ENCODE results near the gene CD247. TPM values are rescaled to one million over a fixed set of nuclear protein-coding genes. Genes with fewer than 3 reads are reported as not detected.

CD247 gene
- total and polyA plus RNA-seq, 2 of the 13 experiments (the other 11 are each of a cell fraction or from before 2014, with no cell fraction given): 0.20 TPM; not detected in 1

DNA sequence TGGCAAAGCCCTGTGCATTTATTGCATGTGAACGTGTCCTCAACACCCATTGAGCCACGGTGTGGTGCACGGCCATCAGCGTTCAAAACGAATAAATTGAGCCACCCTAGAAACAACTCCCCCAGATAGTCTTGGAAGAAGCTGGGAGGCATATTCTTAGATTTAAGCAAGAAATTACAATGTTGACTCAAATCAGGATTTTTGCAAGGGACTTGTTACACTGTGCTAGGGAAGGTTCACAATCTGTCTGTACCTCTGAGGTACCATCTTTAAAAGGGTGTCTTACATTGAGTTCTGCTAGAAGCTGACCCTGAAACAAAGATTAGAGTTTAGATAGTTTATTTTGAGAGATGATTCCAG, 16.2 kb downstream of the CD247 start:
- no TSS peak for BruUV-seq (replicated peaks)
- in situ Hi-C loops (cut with HindIII; ENCODE audit: extremely low pct_ligation_motif_present, low pct_unique_long_range_greater_than_20kb) (no loop called here), intact Hi-C loops (cut with micrococcal nuclease; ENCODE audit: unreplicated experiment) (no loop called here)
- H3K27me3 ChIP-seq (ENCODE audit: control insufficient read depth in 1 of 2, insufficient read depth in 2 of 2, low read length in 2 of 2): peaks cover 6 to 43% of the 10 kb centered on the region in 2 experiments; a peak in 3 of 5 replicates
- H3K79me2 ChIP-seq (ENCODE audit: insufficient read depth, low read length): no peaks in the 10 kb centered on the region
- H3K4me1 ChIP-seq (ENCODE audit: insufficient read depth, low read length): no peaks in the 10 kb centered on the region
- no peak overlapping the region for H3K9ac ChIP-seq (ENCODE audit: insufficient read depth, low read depth, low read length)
- no peak overlapping the region for H2AFZ ChIP-seq (ENCODE audit: low read length)
- H3K27ac ChIP-seq (ENCODE audit: extremely low read length, insufficient read depth, low read length): no peak overlapping the region
- no peak for TF ChIP-seq PHF8 (CRISPR knock-in tag; IDR thresholded peaks at IDR 0.05)
- no peak for TF ChIP-seq ZNF792 (CRISPR knock-in tag; IDR thresholded peaks at IDR 0.05)
- TF ChIP-seq NFYB (CRISPR knock-in tag; IDR thresholded peaks at IDR 0.05): no peak
- TF ChIP-seq SATB2 (CRISPR knock-in tag; IDR thresholded peaks at IDR 0.05): no peak
- no peak for TF ChIP-seq SCMH1 (CRISPR knock-in tag; IDR thresholded peaks at IDR 0.05; ENCODE audit: borderline replicate concordance)
- TF ChIP-seq ZNF724P (CRISPR knock-in tag; IDR thresholded peaks at IDR 0.05; ENCODE audit: borderline replicate concordance): no peak
- no peak for TF ChIP-seq ZHX2 (IDR thresholded peaks at IDR 0.05; ENCODE audit: low read depth)
- TF ChIP-seq ZHX2 (CRISPR knock-in tag; IDR thresholded peaks at IDR 0.05; ENCODE audit: borderline replicate concordance): no peak
- no peak for TF ChIP-seq ZNF207 (IDR thresholded peaks at IDR 0.05; ENCODE audit: borderline replicate concordance)
- TF ChIP-seq, protein P1, sequence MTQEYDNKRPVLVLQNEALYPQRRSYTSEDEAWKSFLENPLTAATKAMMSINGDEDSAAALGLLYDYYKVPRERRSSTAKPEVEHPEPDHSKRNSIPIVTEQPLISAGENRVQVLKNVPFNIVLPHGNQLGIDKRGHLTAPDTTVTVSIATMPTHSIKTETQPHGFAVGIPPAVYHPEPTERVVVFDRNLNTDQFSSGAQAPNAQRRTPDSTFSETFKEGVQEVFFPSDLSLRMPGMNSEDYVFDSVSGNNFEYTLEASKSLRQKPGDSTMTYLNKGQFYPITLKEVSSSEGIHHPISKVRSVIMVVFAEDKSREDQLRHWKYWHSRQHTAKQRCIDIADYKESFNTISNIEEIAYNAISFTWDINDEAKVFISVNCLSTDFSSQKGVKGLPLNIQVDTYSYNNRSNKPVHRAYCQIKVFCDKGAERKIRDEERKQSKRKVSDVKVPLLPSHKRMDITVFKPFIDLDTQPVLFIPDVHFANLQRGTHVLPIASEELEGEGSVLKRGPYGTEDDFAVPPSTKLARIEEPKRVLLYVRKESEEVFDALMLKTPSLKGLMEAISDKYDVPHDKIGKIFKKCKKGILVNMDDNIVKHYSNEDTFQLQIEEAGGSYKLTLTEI (CRISPR knock-in tag; conservative IDR thresholded peaks at IDR 0.05): no peak
- no peak for TF ChIP-seq GPN1 (CRISPR knock-in tag; IDR thresholded peaks at IDR 0.05; ENCODE audit: borderline replicate concordance)
- TF ChIP-seq MTF2 (CRISPR knock-in tag; IDR thresholded peaks at IDR 0.05; ENCODE audit: borderline replicate concordance): no peak
- TF ChIP-seq ZSCAN9 (CRISPR knock-in tag; IDR thresholded peaks at IDR 0.05; ENCODE audit: borderline replicate concordance): no peak
- no peak for TF ChIP-seq ZIK1 (CRISPR knock-in tag; IDR thresholded peaks at IDR 0.05; ENCODE audit: borderline replicate concordance, low read depth)
- POLR2A ChIA-PET: no interaction called here
- DNase-seq (ENCODE audit: low spot score) (no peak), FAIRE-seq (no peak), ATAC-seq (no peak)
- no peaks in the 10 kb centered on the region for H4K20me1 ChIP-seq (ENCODE audit: insufficient read depth, low read length)
- no peaks in the 10 kb centered on the region for H3K9me3 ChIP-seq (ENCODE audit: low read length)
- no peaks in the 10 kb centered on the region for H3K36me3 ChIP-seq (replicated peaks in 1 of 2; ENCODE audit: control insufficient read depth in 1 of 2, insufficient read depth in 2 of 2, low read length in 2 of 2)
- H3K4me2 ChIP-seq (ENCODE audit: low read depth, low read length): no peak overlapping the region
- no peak overlapping the region for H3K4me3 ChIP-seq (replicated peaks in 1 of 3; ENCODE audit: insufficient read depth in 1 of 3, low read depth in 2 of 3, low read length in 3 of 3)
- CTCF ChIA-PET (ENCODE audit: low intra/inter-chr PET ratio, low total read pairs): no interaction called here
- 42% methylated on average over 5 of the region's 5 CpGs for WGBS (ENCODE audit: low lambda C conversion rate)
